Brain pericyte (primary cell): ENCODE results near the gene TMIE.
"Not testable (repeated sequence)": the region's sequence is repeated elsewhere in the genome, so short reads cannot be mapped to it uniquely, and the experiment has no call there.

Experiments
- DNase-seq: peaks from one replicate; pipeline ENCODE4 v3.0.0-alpha.2; 2012; ENCODE audit warnings: low read depth, low spot score

The TMIE gene

GRCh38 chr3:46685446-46685845 lies 15.7 kb upstream of the TMIE start:
- DNase-seq, result no peak

GRCh38 chr3:46690798-46691197 lies 10.4 kb upstream of the TMIE start:
- no peak for DNase-seq

- DNase-seq, result no peak
These were observed 8.6 kb upstream of the TMIE start for GRCh38 chr3:46692566-46692990.

GRCh38 chr3:46693038-46693891 lies 7.9 kb upstream of the TMIE start, which contains the start of gene ALS2CL:
ALS2CL (minus strand) TSS chr3:46693679; CDS start chr3:46689440, 4,239 bp downstream.
- no peak for DNase-seq

GRCh38 chr3:46693892-46694226 lies 7.3 kb upstream of the TMIE start:
- DNase-seq, result no peak

GRCh38 chr3:46694520-46694919 lies 6.7 kb upstream of the TMIE start:
- DNase-seq, result no peak

- DNase-seq, result no peak
These were observed 5.8 kb upstream of the TMIE start for GRCh38 chr3:46695177-46695961.

GRCh38 chr3:46695962-46696894 lies 5.0 kb upstream of the TMIE start:
- no peak for DNase-seq

GRCh38 chr3:46699676-46700523 lies 1.3 kb upstream of the TMIE start:
- no peak for DNase-seq

GRCh38 chr3:46700772-46701171 lies 420 bp upstream of the TMIE start:
- DNase-seq, result no peak

- DNase-seq, result no peak
These were observed 1.2 kb downstream of the TMIE start for GRCh38 chr3:46702246-46703012.

GRCh38 chr3:46703013-46703520 lies 1.9 kb downstream of the TMIE start:
- DNase-seq, result no peak

- DNase-seq, result not testable (repeated sequence)
These were observed 3.2 kb downstream of the TMIE start for GRCh38 chr3:46704346-46704745.

- no peak for DNase-seq
These were observed 3.9 kb downstream of the TMIE start for GRCh38 chr3:46705022-46705530.

GRCh38 chr3:46705751-46706552 lies 4.8 kb downstream of the TMIE start:
- no peak for DNase-seq

GRCh38 chr3:46706771-46707582 lies 5.8 kb downstream of the TMIE start:
- no peak for DNase-seq

- DNase-seq, result no peak
These were observed 6.4 kb downstream of the TMIE start for GRCh38 chr3:46707601-46708011.
